B cell (primary cell): ENCODE results near the gene SPEM3. TPM values are rescaled to one million over a fixed set of nuclear protein-coding genes. Genes with fewer than 3 reads are reported as not detected.

Source experiments
- ATAC-seq: fragments of 200-7000 bp; cut with Tn5 transposase; one replicate; pipeline ENCODE4 v1.10.0; 2021; ENCODE audit warnings: low read depth, mild to moderate bottlenecking, moderate number of reproducible peaks, moderate library complexity
- CTCF ChIA-PET: fragments of 350-600 bp; sonication (Branson Sonifier 250); formaldehyde crosslinking; loops from one replicate; lab custom pipeline; 2021; ENCODE audit warnings: antibody characterized with exemption, inconsistent platforms; lab: Charles Lee
- POLR2A ChIA-PET: fragments of 350-600 bp; sonication (Branson Sonifier 250); formaldehyde crosslinking; loops from one replicate; lab custom pipeline; 2021; ENCODE audit warnings: antibody characterized with exemption; lab: Charles Lee
- DNase-seq: peaks from one replicate; pipeline ENCODE4 v3.0.0; 2013
- H2AFZ ChIP-seq: 2 replicates; pipeline ENCODE4 v1.6.1; 2012; ENCODE audit warnings: mild to moderate bottlenecking, low read depth, low read length; ENCODE audit not compliant: insufficient read depth, poor library complexity, severe bottlenecking
- H3K27ac ChIP-seq, 2 donors: 1 replicate in 1 of 2; 2 replicates in 1 of 2; pipeline ENCODE4 v1.5.1; 2012 to 2013; ENCODE audit warnings: low read length in 2 of 2, mild to moderate bottlenecking in 2 of 2, moderate library complexity in 1 of 2
- H3K27me3 ChIP-seq, 4 experiments: fragments of 200-600 bp in 1 of 4; sonication (generic) in 1 of 4; replicated peaks in 1 of 4; 1 replicate in 2 of 4; 2 replicates in 2 of 4; pipeline versions ENCODE4 v1.6.1 to v1.7.0; 2013 to 2016; ENCODE audit warnings: low read length in 3 of 4, mild to moderate bottlenecking in 2 of 4, mixed read lengths in 1 of 4, moderate library complexity in 1 of 4; ENCODE audit not compliant: insufficient read depth in 4 of 4, control insufficient read depth in 3 of 4; ENCODE audit errors: control extremely low read depth in 1 of 4
- H3K36me3 ChIP-seq, 2 experiments: replicated peaks in 1 of 2; 1 replicate in 1 of 2; 2 replicates in 1 of 2; pipeline versions ENCODE4 v1.6.1 to v1.7.1; 2013; ENCODE audit warnings: low read length in 1 of 2; ENCODE audit not compliant: insufficient read depth in 2 of 2, control insufficient read depth in 1 of 2; ENCODE audit errors: control extremely low read depth in 1 of 2, extremely low read depth in 1 of 2
- H3K4me1 ChIP-seq, 2 donors: fragments of 200-600 bp in 1 of 2; sonication (generic) in 1 of 2; 1 replicate in 1 of 2; 2 replicates in 1 of 2; pipeline versions ENCODE4 v1.5.1 to v1.6.1; 2013 to 2017; ENCODE audit warnings: low read length in 2 of 2; ENCODE audit not compliant: control insufficient read depth in 2 of 2, insufficient read depth in 2 of 2
- H3K4me2 ChIP-seq: replicated peaks from 2 replicates; pipeline ENCODE3; 2012; ENCODE audit warnings: mild to moderate bottlenecking, low read depth, low read length; ENCODE audit not compliant: poor library complexity, severe bottlenecking
- H3K4me3 ChIP-seq, 5 experiments: fragments of 200-600 bp in 1 of 5; sonication (generic) in 1 of 5; 1 replicate in 3 of 5; 2 replicates in 2 of 5; pipeline versions ENCODE4 v1.5.1 to v1.7.0; 2011 to 2016; ENCODE audit warnings: low read length in 4 of 5, mild to moderate bottlenecking in 4 of 5, low read depth in 2 of 5, control low read depth in 1 of 5, moderate library complexity in 1 of 5; ENCODE audit not compliant: insufficient read depth in 1 of 5; ENCODE audit errors: control extremely low read depth in 1 of 5, extremely low read depth in 1 of 5
- H3K79me2 ChIP-seq: fragments of 200-600 bp; sonication (generic); one replicate; pipeline ENCODE4 v1.6.0; 2016; ENCODE audit warnings: low read length; ENCODE audit not compliant: control insufficient read depth, insufficient read depth
- H3K9ac ChIP-seq: fragments of 200-600 bp; sonication (generic); 2 replicates; pipeline ENCODE4 v1.6.1; 2017; ENCODE audit warnings: mild to moderate bottlenecking, low read length, moderate library complexity
- H3K9me3 ChIP-seq, 3 donors: one replicate each; pipeline versions ENCODE4 v1.6.1 to v1.7.1; 2013; ENCODE audit warnings: low read length in 2 of 3; ENCODE audit not compliant: control insufficient read depth in 2 of 3, insufficient read depth in 1 of 3; ENCODE audit errors: control extremely low read depth in 1 of 3
- H4K20me1 ChIP-seq: 2 replicates; pipeline ENCODE4 v1.6.0; 2012; ENCODE audit warnings: mild to moderate bottlenecking, low read length; ENCODE audit not compliant: insufficient read depth, control insufficient read depth, poor library complexity, severe bottlenecking
- H3K27ac Mint-ChIP-seq: one replicate; pipeline ENCODE4 v1.8.0; 2021; ENCODE audit warnings: mixed read lengths
- H3K27me3 Mint-ChIP-seq: one replicate; pipeline ENCODE4 v1.8.0; 2021; ENCODE audit warnings: mixed read lengths
- H3K4me1 Mint-ChIP-seq: one replicate; pipeline ENCODE4 v1.8.0; 2021; ENCODE audit warnings: mixed read lengths
- H3K4me3 Mint-ChIP-seq: one replicate; pipeline ENCODE4 v1.8.0; 2021; ENCODE audit warnings: mixed read lengths
- H3K9me3 Mint-ChIP-seq: one replicate; pipeline ENCODE4 v1.8.0; 2022; ENCODE audit warnings: mixed read lengths; ENCODE audit not compliant: insufficient read depth
- EZH2 ChIP-seq: IDR thresholded peaks from 2 replicates; pipeline ENCODE4 v1.6.1; 2012; ENCODE audit warnings: borderline replicate concordance, low read depth, mild to moderate bottlenecking, moderate library complexity, low read length; ENCODE audit not compliant: insufficient read depth, poor library complexity, severe bottlenecking
- WGBS: methylation state at CpG from one replicate; pipeline ENCODE4 v1.1.5; 2013; ENCODE audit warnings: missing lambda C conversion rate; ENCODE audit not compliant: insufficient coverage; 5-methylcytosine and 5-hydroxymethylcytosine counted together
- intact Hi-C: fragments of 100-400 bp; cut with micrococcal nuclease; formaldehyde crosslinking; loops from one replicate; pipeline ENCODE4 v1.10.0; 2022
- polyA plus RNA-seq: library from polyadenylated mRNA; depleted of rRNA; stranded (reverse); fragments of >200 nt; gene quantifications from 2 replicates; pipeline ENCODE4 v1.2.3, GENCODE V29; 2012
- total RNA-seq, 2 donors: library from RNA; stranded (reverse); fragments of 120-200 nt in 1 of 2; gene quantifications; 1 replicate in 1 of 2; 2 replicates in 1 of 2; pipeline versions ENCODE4 v1.2.3 to v1.2.4, GENCODE V29; 2013 to 2022
- TF ChIP-seq, protein P1 (sequence below): fragments of 200-600 bp; IDR thresholded peaks from one replicate; pipeline ENCODE4 v1.8.0; 2022; ENCODE audit warnings: antibody characterized with exemption, mild to moderate bottlenecking

The SPEM3 gene
- total and polyA plus RNA-seq, 2 donors (not counting 1 experiment from before 2014, with no cell fraction given) = not detected

DNA sequence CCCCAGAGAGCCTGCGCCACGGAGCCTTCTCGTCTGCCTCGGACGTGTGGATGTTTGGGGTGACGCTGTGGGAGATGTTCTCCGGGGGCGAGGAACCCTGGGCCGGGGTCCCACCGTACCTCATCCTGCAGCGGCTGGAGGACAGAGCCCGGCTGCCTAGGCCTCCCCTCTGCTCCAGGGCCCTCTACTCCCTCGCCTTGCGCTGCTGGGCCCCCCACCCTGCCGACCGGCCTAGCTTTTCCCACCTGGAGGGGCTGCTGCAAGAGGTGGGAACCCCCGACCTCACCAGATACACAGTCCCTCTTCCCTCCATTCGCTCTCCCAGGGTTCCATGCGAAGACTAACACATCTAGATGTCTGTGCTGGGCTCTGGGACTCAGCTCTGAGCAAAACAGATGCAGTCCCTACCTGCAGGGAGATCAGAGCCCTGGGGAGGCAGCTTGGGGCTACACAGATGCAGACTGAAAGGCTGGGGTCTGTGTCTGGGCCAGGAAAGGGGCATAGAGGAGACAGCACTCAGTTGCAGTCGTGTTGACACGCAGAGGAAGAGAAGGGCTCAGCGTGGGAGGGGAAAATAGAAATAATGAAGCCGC lies 44.1 kb upstream of the SPEM3 start:
- ATAC-seq (no peak), DNase-seq (peak; percentile 30)
- Histone ChIP-seq H3K36me3 (peaks cover 0 to 9% of the 10 kb centered on the region in 2 experiments), H3K4me1 (peaks cover 19% of the 10 kb centered on the region in 2 donors), H3K27ac (peak overlapping the region; percentile 60 to 72), H3K79me2 (no peaks in the 10 kb centered on the region), H3K9ac (peak overlapping the region; percentile 79), H3K27me3 (peaks cover 0 to 39% (median 14%) of the 10 kb centered on the region in 4 experiments), H3K4me3 (peak overlapping the region in 4 of 5 experiments; percentile 70 to 78 (median 76)), H3K9me3 (peaks cover 0 to 19% (median 0%) of the 10 kb centered on the region in 3 donors), H3K4me2 (peak overlapping the region; percentile 88), H2AFZ (peak overlapping the region; percentile 94), H4K20me1 (no peaks in the 10 kb centered on the region)
- intact Hi-C loops = loop anchor here (1.0 kb wide), 2 partner anchors 10 to 20 kb away; partner anchors contain the start of genes PLSCR3 and TMEM256
- H3K4me1 Mint-ChIP-seq = peaks cover 14% of the 10 kb centered on the region
- peak overlapping the region; percentile 89 for H3K4me3 Mint-ChIP-seq
- WGBS = 51% methylated on average over 23 of the region's 23 CpGs
- peaks cover 25% of the 10 kb centered on the region for H3K27me3 Mint-ChIP-seq
- peak overlapping the region; percentile 91 for H3K27ac Mint-ChIP-seq
- no peaks in the 10 kb centered on the region for H3K9me3 Mint-ChIP-seq
- TF ChIP-seq, protein P1, sequence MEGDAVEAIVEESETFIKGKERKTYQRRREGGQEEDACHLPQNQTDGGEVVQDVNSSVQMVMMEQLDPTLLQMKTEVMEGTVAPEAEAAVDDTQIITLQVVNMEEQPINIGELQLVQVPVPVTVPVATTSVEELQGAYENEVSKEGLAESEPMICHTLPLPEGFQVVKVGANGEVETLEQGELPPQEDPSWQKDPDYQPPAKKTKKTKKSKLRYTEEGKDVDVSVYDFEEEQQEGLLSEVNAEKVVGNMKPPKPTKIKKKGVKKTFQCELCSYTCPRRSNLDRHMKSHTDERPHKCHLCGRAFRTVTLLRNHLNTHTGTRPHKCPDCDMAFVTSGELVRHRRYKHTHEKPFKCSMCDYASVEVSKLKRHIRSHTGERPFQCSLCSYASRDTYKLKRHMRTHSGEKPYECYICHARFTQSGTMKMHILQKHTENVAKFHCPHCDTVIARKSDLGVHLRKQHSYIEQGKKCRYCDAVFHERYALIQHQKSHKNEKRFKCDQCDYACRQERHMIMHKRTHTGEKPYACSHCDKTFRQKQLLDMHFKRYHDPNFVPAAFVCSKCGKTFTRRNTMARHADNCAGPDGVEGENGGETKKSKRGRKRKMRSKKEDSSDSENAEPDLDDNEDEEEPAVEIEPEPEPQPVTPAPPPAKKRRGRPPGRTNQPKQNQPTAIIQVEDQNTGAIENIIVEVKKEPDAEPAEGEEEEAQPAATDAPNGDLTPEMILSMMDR = no peak
- TF ChIP-seq EZH2 = no peak
- POLR2A ChIA-PET = interaction anchor here (1.0 to 1.7 kb wide), 3 partner anchors 10 to 51 kb away, joined by 4 to 10 read pairs (median 5); partner anchors contain the start of genes PLSCR3 and TMEM256
- CTCF ChIA-PET = interaction anchor here (0.7 to 1.4 kb wide), 4 partner anchors 10 to 129 kb away, joined by 3 to 4 read pairs (median 3); no protein-coding TSS in a partner anchor

DNA sequence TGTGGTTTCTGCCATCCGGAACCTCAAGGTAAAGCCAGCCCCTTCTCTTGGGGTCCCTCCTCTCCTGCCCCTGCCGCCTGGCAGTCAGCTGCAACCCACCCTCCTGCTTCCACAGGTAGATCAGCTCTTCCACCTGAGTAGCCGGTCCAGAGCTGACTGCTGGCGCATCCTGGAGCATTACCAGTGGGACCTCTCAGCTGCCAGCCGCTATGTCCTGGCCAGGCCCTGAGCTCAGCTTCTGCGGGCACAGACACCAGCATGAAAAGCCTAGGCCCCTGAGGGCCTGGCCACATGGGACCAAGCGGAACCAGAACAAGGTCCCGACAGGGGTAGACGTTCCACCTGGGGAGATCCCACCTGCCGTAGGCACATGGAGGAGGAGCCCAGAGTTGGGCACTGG lies 39.8 kb upstream of the SPEM3 start:
- Histone ChIP-seq H3K27ac (no peak overlapping the region), H3K4me2 (no peak overlapping the region), H3K36me3 (peaks cover 0 to 37% of the 10 kb centered on the region in 2 experiments), H2AFZ (no peak overlapping the region), H3K9me3 (no peaks in the 10 kb centered on the region), H3K4me1 (peaks cover 11 to 17% of the 10 kb centered on the region in 2 donors), H3K4me3 (no peak overlapping the region), H4K20me1 (no peaks in the 10 kb centered on the region), H3K79me2 (peaks cover 8% of the 10 kb centered on the region), H3K27me3 (no peaks in the 10 kb centered on the region), H3K9ac (no peak overlapping the region)
- no peak overlapping the region for H3K4me3 Mint-ChIP-seq
- no peak for TF ChIP-seq EZH2
- TF ChIP-seq, protein P1 = no peak
- POLR2A ChIA-PET = no interaction called here
- intact Hi-C loops = no loop called here
- H3K9me3 Mint-ChIP-seq = no peaks in the 10 kb centered on the region
- H3K27ac Mint-ChIP-seq = no peak overlapping the region
- WGBS = over 99% methylated on average over 10 of the region's 10 CpGs
- no peak for ATAC-seq
- peak; percentile 8 for DNase-seq
- no peaks in the 10 kb centered on the region for H3K27me3 Mint-ChIP-seq
- CTCF ChIA-PET = interaction anchor here (1.6 to 1.8 kb wide), 2 partner anchors 33 to 48 kb away, joined by 4 to 6 read pairs; no protein-coding TSS in a partner anchor
- peaks cover 12% of the 10 kb centered on the region for H3K4me1 Mint-ChIP-seq
